ENCODE measurements around the gene C3. TPM values are rescaled to one million over a fixed set of nuclear protein-coding genes. Genes with fewer than 3 reads are reported as not detected.

Gene C3
- total RNA-seq, 2 experiments from 2014 or later: 0.34 to 1.1 TPM

- DNase-seq: no peak
Measured at GRCh38 chr19:6685962-6686627, 34.4 kb downstream of the C3 start.

GRCh38 chr19:6685482-6685881, 35.0 kb downstream of the C3 start:
- CTCF ChIA-PET: no interaction called here
- no peak for ATAC-seq
- TF ChIP-seq CTCF (IDR thresholded peaks at IDR 0.05): no peak

More at GRCh38 chr19:6685962-6686627, 34.4 kb downstream of the C3 start:
- Mint-ChIP-seq H3K36me3 (ENCODE audit: low read depth) (no peaks in the 10 kb centered on the region), H3K27me3 (no peaks in the 10 kb centered on the region), H3K4me1 (ENCODE audit: low read depth) (peaks cover 10% of the 10 kb centered on the region), H3K4me3 (no peak overlapping the region), H3K27ac (no peak overlapping the region), H3K9me3 (peaks cover 4% of the 10 kb centered on the region)
- no peak for TF ChIP-seq CTCF (IDR thresholded peaks at IDR 0.05)
- intact Hi-C loops (cut with micrococcal nuclease): no loop called here
- POLR2A ChIA-PET: interaction anchor here (0.5 to 1.1 kb wide), 2 partner anchors 16 to 23 kb away, joined by 3 read pairs; partner anchors contain the start of gene TNFSF14
- no peak for ATAC-seq
- CTCF ChIA-PET: no interaction called here

GRCh38 chr19:6683971-6684370, 36.5 kb downstream of the C3 start:
- no peak for DNase-seq
- peak; percentile 49 for ATAC-seq
- Mint-ChIP-seq H3K36me3 (ENCODE audit: low read depth) (peaks cover 6% of the 10 kb centered on the region), H3K27me3 (no peaks in the 10 kb centered on the region), H3K9me3 (peaks cover 16% of the 10 kb centered on the region), H3K27ac (no peak overlapping the region), H3K4me1 (ENCODE audit: low read depth) (peaks cover 18% of the 10 kb centered on the region), H3K4me3 (no peak overlapping the region)
- ChIA-PET CTCF (interaction anchor here (1.0 kb wide), 1 partner anchor 167 kb away, joined by 3 read pairs; no protein-coding TSS in a partner anchor), POLR2A (interaction anchor here (0.7 kb wide), 1 partner anchor 14 kb away, joined by 4 read pairs; the partner anchor contains the start of gene TNFSF14)
- TF ChIP-seq CTCF (IDR thresholded peaks at IDR 0.05): no peak
- intact Hi-C loops (cut with micrococcal nuclease): no loop called here

More at GRCh38 chr19:6685482-6685881, 35.0 kb downstream of the C3 start:
- intact Hi-C loops (cut with micrococcal nuclease): no loop called here
- H3K36me3 Mint-ChIP-seq (ENCODE audit: low read depth): no peaks in the 10 kb centered on the region
- no peak for DNase-seq
- POLR2A ChIA-PET: interaction anchor here (1.1 kb wide), 1 partner anchor 15 kb away, joined by 3 read pairs; the partner anchor contains the start of gene TNFSF14
- H3K4me3 Mint-ChIP-seq: no peak overlapping the region
- peaks cover 6% of the 10 kb centered on the region for H3K9me3 Mint-ChIP-seq
- no peak overlapping the region for H3K27ac Mint-ChIP-seq
- no peaks in the 10 kb centered on the region for H3K27me3 Mint-ChIP-seq
- H3K4me1 Mint-ChIP-seq (ENCODE audit: low read depth): peaks cover 10% of the 10 kb centered on the region

- POLR2A ChIA-PET: interaction anchor here (1.3 to 1.6 kb wide), 2 partner anchors 28 to 53 kb away, joined by 3 to 4 read pairs; no protein-coding TSS in a partner anchor
- ATAC-seq: no peak
Measured at GRCh38 chr19:6682607-6683128, 37.8 kb downstream of the C3 start.

More at GRCh38 chr19:6682607-6683128, 37.8 kb downstream of the C3 start:
- intact Hi-C loops (cut with micrococcal nuclease): no loop called here
- peaks cover 2% of the 10 kb centered on the region for H3K27me3 Mint-ChIP-seq
- peaks cover 15% of the 10 kb centered on the region for H3K36me3 Mint-ChIP-seq (ENCODE audit: low read depth)
- H3K9me3 Mint-ChIP-seq: peaks cover 19% of the 10 kb centered on the region
- no peak for DNase-seq
- no peak overlapping the region for H3K4me3 Mint-ChIP-seq
- CTCF ChIA-PET: no interaction called here
- no peak for TF ChIP-seq CTCF (IDR thresholded peaks at IDR 0.05)
- peaks cover 27% of the 10 kb centered on the region for H3K4me1 Mint-ChIP-seq (ENCODE audit: low read depth)
- H3K27ac Mint-ChIP-seq: no peak overlapping the region
